AG10803 (cell line): Measurements from ENCODE around the gene SLCO2B1.

ENCODE experiments used
- DNase-seq: peaks from one replicate; pipeline ENCODE4 v3.0.0; 2010; ENCODE audit warnings: low read depth
- H3K4me3 ChIP-seq: 2 replicates; pipeline ENCODE4 v1.5.1; 2011; ENCODE audit warnings: mild to moderate bottlenecking, low read length, control low read depth
- TF ChIP-seq, protein P1 (sequence below): conservative IDR thresholded peaks from 2 replicates; pipeline ENCODE4 v1.5.1; 2011; ENCODE audit warnings: mild to moderate bottlenecking, low read length, control low read depth, inconsistent platforms

SLCO2B1 gene

DNA sequence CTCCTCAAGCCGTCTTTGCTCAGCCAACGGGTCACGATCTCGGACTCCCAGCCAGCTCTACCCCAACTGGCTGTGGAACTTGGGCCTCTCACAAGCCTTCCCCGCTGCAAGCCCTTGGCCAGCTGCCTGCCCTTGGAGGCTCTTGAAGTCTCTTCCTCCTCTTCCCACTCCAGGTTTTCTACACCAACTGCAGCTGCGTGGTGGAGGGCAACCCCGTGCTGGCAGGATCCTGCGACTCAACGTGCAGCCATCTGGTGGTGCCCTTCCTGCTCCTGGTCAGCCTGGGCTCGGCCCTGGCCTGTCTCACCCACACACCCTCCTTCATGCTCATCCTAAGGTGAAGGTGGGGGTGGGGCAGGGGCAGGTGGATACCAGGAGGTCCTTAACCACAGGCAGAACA, 49.1 kb downstream of the SLCO2B1 start:
- TF ChIP-seq, protein P1, sequence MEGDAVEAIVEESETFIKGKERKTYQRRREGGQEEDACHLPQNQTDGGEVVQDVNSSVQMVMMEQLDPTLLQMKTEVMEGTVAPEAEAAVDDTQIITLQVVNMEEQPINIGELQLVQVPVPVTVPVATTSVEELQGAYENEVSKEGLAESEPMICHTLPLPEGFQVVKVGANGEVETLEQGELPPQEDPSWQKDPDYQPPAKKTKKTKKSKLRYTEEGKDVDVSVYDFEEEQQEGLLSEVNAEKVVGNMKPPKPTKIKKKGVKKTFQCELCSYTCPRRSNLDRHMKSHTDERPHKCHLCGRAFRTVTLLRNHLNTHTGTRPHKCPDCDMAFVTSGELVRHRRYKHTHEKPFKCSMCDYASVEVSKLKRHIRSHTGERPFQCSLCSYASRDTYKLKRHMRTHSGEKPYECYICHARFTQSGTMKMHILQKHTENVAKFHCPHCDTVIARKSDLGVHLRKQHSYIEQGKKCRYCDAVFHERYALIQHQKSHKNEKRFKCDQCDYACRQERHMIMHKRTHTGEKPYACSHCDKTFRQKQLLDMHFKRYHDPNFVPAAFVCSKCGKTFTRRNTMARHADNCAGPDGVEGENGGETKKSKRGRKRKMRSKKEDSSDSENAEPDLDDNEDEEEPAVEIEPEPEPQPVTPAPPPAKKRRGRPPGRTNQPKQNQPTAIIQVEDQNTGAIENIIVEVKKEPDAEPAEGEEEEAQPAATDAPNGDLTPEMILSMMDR, result no peak
- H3K4me3 ChIP-seq, result no peak overlapping the region
- no peak for DNase-seq

DNA sequence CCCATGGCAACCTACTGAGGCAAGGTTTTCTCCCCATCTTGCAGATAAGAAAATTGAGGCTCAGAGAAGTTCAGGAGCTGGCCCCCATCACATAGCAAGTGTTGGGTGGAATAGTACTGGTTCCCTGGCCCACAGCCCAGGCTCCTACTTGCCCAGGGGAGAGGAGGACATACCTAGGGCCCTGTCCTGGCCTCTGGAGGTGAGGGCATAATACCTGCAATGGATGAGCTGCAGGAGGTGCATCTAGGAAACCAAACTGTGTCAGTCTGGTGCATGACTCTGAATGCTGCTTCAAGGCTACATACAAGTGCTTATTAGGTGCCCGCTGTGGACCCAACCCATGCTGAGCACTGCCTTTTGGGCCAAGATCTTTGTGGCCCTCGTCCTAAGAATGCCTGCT, 49.6 kb downstream of the SLCO2B1 start:
- H3K4me3 ChIP-seq, result no peak overlapping the region
- TF ChIP-seq, protein P1, result no peak
- no peak for DNase-seq

DNA sequence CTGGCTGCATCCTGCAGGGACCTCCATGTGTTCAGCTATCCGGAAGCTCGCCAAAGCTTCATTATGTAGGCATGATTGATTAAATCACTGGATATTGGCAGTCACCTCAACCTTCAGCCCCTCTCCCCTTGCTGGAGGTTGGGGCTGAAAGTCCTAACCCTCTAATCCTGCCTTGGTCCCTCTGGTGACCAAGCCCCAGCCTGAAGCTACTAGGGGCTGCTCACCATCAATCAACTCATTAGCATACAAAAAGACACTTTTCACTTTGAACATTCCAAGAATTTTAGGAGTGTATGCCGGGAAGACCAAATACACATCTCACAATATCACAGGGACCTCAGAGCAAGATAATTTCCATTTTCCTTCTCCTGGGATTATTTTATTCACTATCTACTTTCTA, 50.9 kb downstream of the SLCO2B1 start:
- DNase-seq, result no peak
- H3K4me3 ChIP-seq, result no peak overlapping the region
- TF ChIP-seq, protein P1, result no peak

DNA sequence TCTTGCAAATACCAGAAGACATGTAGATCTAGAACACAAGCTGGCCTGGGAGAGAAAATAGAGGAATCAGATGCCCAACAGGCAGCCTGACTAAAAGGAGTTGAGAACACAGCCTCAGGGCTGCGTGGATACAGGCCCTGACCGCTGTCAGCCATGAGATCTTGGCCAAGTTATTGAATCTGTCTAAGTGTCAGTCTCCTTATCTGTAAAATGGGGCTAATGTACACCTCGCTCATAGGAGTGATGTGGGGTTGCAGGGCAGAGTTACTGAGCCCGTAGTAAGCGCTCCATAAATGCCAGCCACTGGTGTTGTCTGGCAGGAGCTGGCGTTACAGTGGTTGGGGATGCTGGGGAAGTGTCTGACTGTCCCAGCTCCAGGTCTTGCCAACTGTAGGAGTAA, 51.3 kb downstream of the SLCO2B1 start:
- H3K4me3 ChIP-seq, result no peak overlapping the region
- DNase-seq, result no peak
- TF ChIP-seq, protein P1, result no peak

DNA sequence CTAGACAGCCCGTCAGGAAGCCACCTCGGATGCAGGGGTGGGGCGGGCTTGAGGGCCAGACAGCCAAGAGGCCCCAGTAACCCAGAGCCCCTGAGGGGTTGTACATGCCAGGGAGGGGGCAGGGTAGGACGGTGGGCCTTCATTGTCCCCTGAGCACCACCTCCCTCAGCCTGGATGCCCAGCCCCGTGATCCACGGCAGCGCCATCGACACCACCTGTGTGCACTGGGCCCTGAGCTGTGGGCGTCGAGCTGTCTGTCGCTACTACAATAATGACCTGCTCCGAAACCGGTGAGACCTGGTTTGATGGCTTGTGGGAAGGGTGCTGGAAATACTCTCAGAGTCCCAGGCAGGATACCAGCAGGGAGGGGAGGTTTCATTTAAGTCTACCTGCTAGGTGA, 52.2 kb downstream of the SLCO2B1 start:
- H3K4me3 ChIP-seq, result no peak overlapping the region
- TF ChIP-seq, protein P1, result no peak
- no peak for DNase-seq

DNA sequence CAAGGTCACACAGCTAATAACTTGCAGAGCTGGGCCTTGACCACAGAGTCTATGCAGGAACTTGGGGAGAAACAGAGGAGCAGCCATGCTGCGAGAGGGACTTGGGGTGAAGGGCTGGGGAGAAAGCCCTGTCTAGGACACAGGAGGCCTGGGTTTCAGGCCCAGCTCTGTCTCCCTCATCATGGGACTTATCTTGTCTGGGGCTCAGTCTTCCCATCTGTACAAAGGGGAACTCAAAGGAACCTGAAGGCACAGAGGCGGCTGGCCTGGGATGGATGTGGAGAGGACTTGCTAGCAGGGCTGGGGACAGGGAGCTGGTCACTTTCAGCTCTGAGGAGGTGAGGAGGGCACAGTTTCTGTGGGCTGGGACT, 52.7 kb downstream of the SLCO2B1 start:
- no peak for DNase-seq
- TF ChIP-seq, protein P1, result no peak
- no peak overlapping the region for H3K4me3 ChIP-seq

DNA sequence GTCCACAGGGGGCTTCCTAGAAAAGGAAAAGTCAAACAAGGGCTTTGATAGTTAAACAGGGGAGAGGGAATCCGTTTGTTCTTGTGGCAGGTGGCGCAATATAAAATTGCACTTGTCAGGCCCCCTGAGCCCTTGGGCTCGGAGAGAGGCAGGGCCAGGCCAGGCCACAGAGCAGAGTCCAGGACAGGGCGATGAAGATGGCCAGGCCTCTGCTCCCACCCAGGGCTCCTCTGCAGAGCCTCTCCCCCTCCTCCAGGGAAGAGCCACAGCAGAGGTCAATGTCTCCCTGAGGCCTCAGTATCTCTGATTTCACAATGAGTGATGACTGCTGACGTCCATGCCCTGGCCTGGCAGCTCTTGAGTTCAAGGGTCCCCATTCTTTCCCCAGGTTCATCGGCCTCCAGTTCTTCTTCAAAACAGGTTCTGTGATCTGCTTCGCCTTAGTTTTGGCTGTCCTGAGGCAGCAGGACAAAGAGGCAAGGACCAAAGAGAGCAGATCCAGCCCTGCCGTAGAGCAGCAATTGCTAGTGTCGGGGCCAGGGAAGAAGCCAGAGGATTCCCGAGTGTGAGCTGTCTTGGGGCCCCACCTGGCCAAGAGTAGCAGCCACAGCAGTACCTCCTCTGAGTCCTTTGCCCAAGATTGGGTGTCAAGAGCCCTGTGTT, 53.2 kb downstream of the SLCO2B1 start:
- no peak overlapping the region for H3K4me3 ChIP-seq
- DNase-seq, result no peak
- TF ChIP-seq, protein P1, result no peak
